ENCODE results near the gene NGDN. TPM values are rescaled to one million over a fixed set of nuclear protein-coding genes. Genes with fewer than 3 reads are reported as not detected.

NGDN gene
- total RNA-seq, 4 donors from 2014 or later = 14.3 to 53.5 (median 38.9) TPM

GRCh38 chr14:23460960-23461359 lies 8.5 kb upstream of the NGDN start:
- TF ChIP-seq CTCF (IDR thresholded peaks at IDR 0.05) (no peak), POLR2A (IDR thresholded peaks at IDR 0.05) (no peak)

GRCh38 chr14:23464700-23465099 lies 4.8 kb upstream of the NGDN start:
- Histone ChIP-seq H3K27ac (no peak overlapping the region), H3K36me3 (no peaks in the 10 kb centered on the region), H3K4me3 (no peak overlapping the region), H3K4me1 (no peaks in the 10 kb centered on the region), H3K27me3 (no peaks in the 10 kb centered on the region), H3K9me3 (no peaks in the 10 kb centered on the region)
- no peak for DNase-seq
- intact Hi-C loops (cut with DNase I; ENCODE audit: low total_unique reads) = no loop called here
- no peak for TF ChIP-seq POLR2A (IDR thresholded peaks at IDR 0.05)
- TF ChIP-seq CTCF (IDR thresholded peaks at IDR 0.05) = no peak

More at GRCh38 chr14:23460960-23461359, 8.5 kb upstream of the NGDN start:
- Histone ChIP-seq H3K4me1 (no peaks in the 10 kb centered on the region), H3K27ac (no peak overlapping the region), H3K9me3 (no peaks in the 10 kb centered on the region), H3K36me3 (no peaks in the 10 kb centered on the region), H3K27me3 (no peaks in the 10 kb centered on the region), H3K4me3 (no peak overlapping the region)
- DNase-seq = no peak
- intact Hi-C loops (cut with DNase I; ENCODE audit: low total_unique reads) = no loop called here

- no peaks in the 10 kb centered on the region for H3K36me3 ChIP-seq
- no peaks in the 10 kb centered on the region for H3K27me3 ChIP-seq
- H3K4me1 ChIP-seq = peaks cover 0 to 1% of the 10 kb centered on the region in 2 donors
- no peak overlapping the region for H3K4me3 ChIP-seq
- DNase-seq = no peak
- TF ChIP-seq POLR2A (IDR thresholded peaks at IDR 0.05) (no peak), CTCF (IDR thresholded peaks at IDR 0.05) (no peak)
- intact Hi-C loops (cut with DNase I; ENCODE audit: low total_unique reads) = no loop called here
- no peaks in the 10 kb centered on the region for H3K9me3 ChIP-seq
- H3K27ac ChIP-seq = no peak overlapping the region
These were observed 4.2 kb upstream of the NGDN start for GRCh38 chr14:23465261-23465660.

GRCh38 chr14:23468704-23469126 lies 788 bp upstream of the NGDN start:
- H3K4me1 ChIP-seq = peaks cover 0 to 4% of the 10 kb centered on the region in 2 donors
- H3K4me3 ChIP-seq = peak overlapping the region; percentile 77 to 93
- peak overlapping the region; percentile 75 to 88 for H3K27ac ChIP-seq
- no peaks in the 10 kb centered on the region for H3K36me3 ChIP-seq
- intact Hi-C loops (cut with DNase I; ENCODE audit: low total_unique reads) = no loop called here
- H3K27me3 ChIP-seq = no peaks in the 10 kb centered on the region
- DNase-seq = no peak
- H3K9me3 ChIP-seq = no peaks in the 10 kb centered on the region
- no peak for TF ChIP-seq POLR2A (IDR thresholded peaks at IDR 0.05)
- no peak for TF ChIP-seq CTCF (IDR thresholded peaks at IDR 0.05)

- H3K9me3 ChIP-seq = no peaks in the 10 kb centered on the region
- H3K27ac ChIP-seq = peak overlapping the region; percentile 75 to 88
- peak overlapping the region; percentile 77 to 93 for H3K4me3 ChIP-seq
- DNase-seq = no peak
- H3K36me3 ChIP-seq = no peaks in the 10 kb centered on the region
- intact Hi-C loops (cut with DNase I; ENCODE audit: low total_unique reads) = no loop called here
- no peak for TF ChIP-seq CTCF (IDR thresholded peaks at IDR 0.05)
- no peaks in the 10 kb centered on the region for H3K27me3 ChIP-seq
- peaks cover 0 to 4% of the 10 kb centered on the region in 2 donors for H3K4me1 ChIP-seq
These were observed 452 bp downstream of the NGDN start for GRCh38 chr14:23469906-23470403.
